D721Med (cell line): ENCODE measurements around the gene OR2F2.

Source experiments
- DNase-seq: peaks from one replicate; pipeline ENCODE4 v3.0.0; 2011; ENCODE audit warnings: low spot score; ENCODE audit not compliant: insufficient read length
- FAIRE-seq: peaks from 2 replicates; lab custom pipeline; 2011; peaks lifted over from hg19 to GRCh38; lab: Jason Lieb, UNC
- TF ChIP-seq, protein P1 (sequence below): IDR thresholded peaks from 2 replicates; pipeline ENCODE4 v1.5.1; 2012; ENCODE audit warnings: mild to moderate bottlenecking, control low read depth; ENCODE audit not compliant: insufficient read depth; ENCODE audit errors: missing control alignments

The OR2F2 gene

DNA sequence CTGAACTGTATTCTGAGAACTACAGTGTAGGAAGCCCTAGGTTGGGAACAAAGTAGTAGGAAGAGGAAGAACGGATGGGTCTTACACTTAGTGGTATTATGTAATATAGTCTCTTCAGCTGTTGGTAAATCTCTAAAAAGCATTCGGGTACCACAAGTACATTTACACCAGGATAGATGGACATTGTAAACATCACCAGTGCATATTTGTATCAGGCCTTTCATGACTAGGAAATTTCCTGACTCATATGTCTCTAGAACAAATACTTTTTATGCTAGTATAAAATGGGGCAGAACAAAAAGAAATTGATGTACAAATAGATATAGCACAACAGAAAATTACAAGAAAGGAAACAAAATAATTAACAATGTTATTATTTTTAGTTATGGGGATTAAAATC lies 43.6 kb downstream of the OR2F2 start:
- FAIRE-seq (no peak), DNase-seq (no peak)
- TF ChIP-seq, protein P1, sequence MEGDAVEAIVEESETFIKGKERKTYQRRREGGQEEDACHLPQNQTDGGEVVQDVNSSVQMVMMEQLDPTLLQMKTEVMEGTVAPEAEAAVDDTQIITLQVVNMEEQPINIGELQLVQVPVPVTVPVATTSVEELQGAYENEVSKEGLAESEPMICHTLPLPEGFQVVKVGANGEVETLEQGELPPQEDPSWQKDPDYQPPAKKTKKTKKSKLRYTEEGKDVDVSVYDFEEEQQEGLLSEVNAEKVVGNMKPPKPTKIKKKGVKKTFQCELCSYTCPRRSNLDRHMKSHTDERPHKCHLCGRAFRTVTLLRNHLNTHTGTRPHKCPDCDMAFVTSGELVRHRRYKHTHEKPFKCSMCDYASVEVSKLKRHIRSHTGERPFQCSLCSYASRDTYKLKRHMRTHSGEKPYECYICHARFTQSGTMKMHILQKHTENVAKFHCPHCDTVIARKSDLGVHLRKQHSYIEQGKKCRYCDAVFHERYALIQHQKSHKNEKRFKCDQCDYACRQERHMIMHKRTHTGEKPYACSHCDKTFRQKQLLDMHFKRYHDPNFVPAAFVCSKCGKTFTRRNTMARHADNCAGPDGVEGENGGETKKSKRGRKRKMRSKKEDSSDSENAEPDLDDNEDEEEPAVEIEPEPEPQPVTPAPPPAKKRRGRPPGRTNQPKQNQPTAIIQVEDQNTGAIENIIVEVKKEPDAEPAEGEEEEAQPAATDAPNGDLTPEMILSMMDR = no peak

- DNase-seq = no peak
- TF ChIP-seq, protein P1 = no peak
- no peak for FAIRE-seq
Observed at GRCh38 chr7:143979359-143979758, 44.3 kb downstream of the OR2F2 start.

DNA sequence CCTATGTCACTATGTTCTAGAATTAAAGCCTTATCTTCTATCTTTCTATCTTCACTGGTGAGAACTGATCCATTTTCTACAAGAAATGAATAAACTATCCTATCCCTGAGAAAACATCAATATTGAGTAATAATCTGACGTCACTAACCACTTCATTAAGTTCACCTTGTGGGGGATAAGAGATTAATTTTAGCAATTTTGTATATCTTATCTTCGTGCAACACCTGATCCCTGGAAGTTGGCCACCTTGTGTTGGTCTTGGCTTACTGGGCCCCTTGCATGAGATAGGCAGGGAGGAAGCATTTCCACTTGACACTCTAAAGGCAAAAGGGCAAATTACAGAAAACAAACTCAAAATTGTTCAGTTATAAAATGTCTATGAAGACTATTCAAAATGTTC lies 45.0 kb downstream of the OR2F2 start:
- TF ChIP-seq, protein P1 = no peak
- FAIRE-seq (no peak), DNase-seq (no peak)

- DNase-seq = no peak
- TF ChIP-seq, protein P1 = no peak
- FAIRE-seq = no peak
Observed at GRCh38 chr7:143980746-143981510, 45.9 kb downstream of the OR2F2 start.

DNA sequence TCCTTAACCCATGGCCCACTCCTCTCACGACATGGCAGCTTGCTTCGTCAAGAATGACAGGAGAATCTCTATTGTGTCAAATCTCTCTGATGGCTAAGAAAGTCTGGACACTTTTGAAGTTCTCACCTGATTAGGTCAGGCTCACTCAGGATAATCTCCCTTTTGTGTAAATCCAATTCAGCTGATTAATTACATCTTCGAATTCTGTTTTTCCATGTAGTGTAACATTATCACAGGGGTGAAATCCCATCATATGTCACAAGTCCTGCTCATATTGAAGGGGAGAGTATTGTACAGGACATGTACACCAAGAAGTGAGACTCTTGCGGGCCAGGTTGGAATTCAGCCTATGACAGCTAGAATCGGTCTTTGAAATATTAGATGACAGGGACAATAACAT lies 48.9 kb downstream of the OR2F2 start:
- FAIRE-seq (no peak), DNase-seq (no peak)
- TF ChIP-seq, protein P1 = no peak
